ENCODE results near the gene NR3C2. TPM values are rescaled to one million over a fixed set of nuclear protein-coding genes. Genes with fewer than 3 reads are reported as not detected.

The NR3C2 gene
- total and polyA plus RNA-seq, 4 donors: 2.0 to 11.5 (median 3.2) TPM

- no peak for DNase-seq (ENCODE audit: low spot score)
- H3K4me3 ChIP-seq (ENCODE audit: low read depth in 1 of 3, low read length in 3 of 3): no peak overlapping the region
- TF ChIP-seq HNF4G (IDR thresholded peaks at IDR 0.05): no peak
- TF ChIP-seq GABPA (IDR thresholded peaks at IDR 0.05 in 1 of 2, conservative IDR thresholded peaks at IDR 0.05 in 1 of 2): no peak
- no peak for TF ChIP-seq RAD21 (IDR thresholded peaks at IDR 0.05)
- no peak for TF ChIP-seq HNF4A (conservative IDR thresholded peaks at IDR 0.05)
- TF ChIP-seq TAF1 (conservative IDR thresholded peaks at IDR 0.05): no peak
- no peak overlapping the region for H3K27ac ChIP-seq (ENCODE audit: low read depth in 1 of 2, low read length in 2 of 2)
- peaks cover 0 to 27% (median 4%) of the 10 kb centered on the region in 4 donors for H3K4me1 ChIP-seq (ENCODE audit: control insufficient read depth in 4 of 4, insufficient read depth in 4 of 4, low read length in 3 of 4)
- H3K36me3 ChIP-seq (ENCODE audit: control insufficient read depth in 4 of 4, insufficient read depth in 3 of 4, low read depth in 1 of 4, low read length in 3 of 4): peaks cover 0 to 8% (median 3%) of the 10 kb centered on the region in 4 donors
- no peak overlapping the region for H3K9ac ChIP-seq (ENCODE audit: low read depth in 1 of 2, low read length in 2 of 2)
- no peaks in the 10 kb centered on the region for H3K27me3 ChIP-seq (ENCODE audit: control insufficient read depth in 4 of 4, insufficient read depth in 4 of 4, low read length in 3 of 4)
- WGBS: 92% methylated on average over 9 of the region's 9 CpGs
- no peaks in the 10 kb centered on the region for H3K9me3 ChIP-seq (ENCODE audit: control insufficient read depth in 4 of 4, low read length in 3 of 4)
These were observed 377.8 kb downstream of the NR3C2 start for GRCh38 chr4:148064451-148064850.

- Histone ChIP-seq H3K27ac (ENCODE audit: low read depth in 1 of 2, low read length in 2 of 2) (no peak overlapping the region), H3K9ac (ENCODE audit: low read depth in 1 of 2, low read length in 2 of 2) (no peak overlapping the region), H3K4me3 (ENCODE audit: low read depth in 1 of 3, low read length in 3 of 3) (no peak overlapping the region), H3K36me3 (ENCODE audit: control insufficient read depth in 4 of 4, insufficient read depth in 3 of 4, low read depth in 1 of 4, low read length in 3 of 4) (peaks cover 0 to 8% (median 3%) of the 10 kb centered on the region in 4 donors), H3K4me1 (ENCODE audit: control insufficient read depth in 4 of 4, insufficient read depth in 4 of 4, low read length in 3 of 4) (peaks cover 0 to 38% (median 12%) of the 10 kb centered on the region in 4 donors), H3K27me3 (ENCODE audit: control insufficient read depth in 4 of 4, insufficient read depth in 4 of 4, low read length in 3 of 4) (no peaks in the 10 kb centered on the region), H3K9me3 (ENCODE audit: control insufficient read depth in 4 of 4, low read length in 3 of 4) (no peaks in the 10 kb centered on the region)
- no peak for TF ChIP-seq HNF4A (conservative IDR thresholded peaks at IDR 0.05)
- no peak for TF ChIP-seq RAD21 (IDR thresholded peaks at IDR 0.05)
- TF ChIP-seq NR2F2 (IDR thresholded peaks at IDR 0.05): no peak
- TF ChIP-seq GABPA (IDR thresholded peaks at IDR 0.05 in 1 of 2, conservative IDR thresholded peaks at IDR 0.05 in 1 of 2): no peak
- no peak for TF ChIP-seq JUND (IDR thresholded peaks at IDR 0.05)
- TF ChIP-seq CTCF (IDR thresholded peaks at IDR 0.05; ENCODE audit: low read depth, low read length, missing input control): no peak
- no peak for TF ChIP-seq HNF4G (IDR thresholded peaks at IDR 0.05)
- no peak for TF ChIP-seq RXRA (IDR thresholded peaks at IDR 0.05)
- TF ChIP-seq ZBTB33 (IDR thresholded peaks at IDR 0.05): no peak
- no peak for TF ChIP-seq SP1 (IDR thresholded peaks at IDR 0.05)
- TF ChIP-seq EGR1 (IDR thresholded peaks at IDR 0.05; ENCODE audit: low read depth in 2 of 2): no peak
- no peak for TF ChIP-seq TAF1 (conservative IDR thresholded peaks at IDR 0.05)
- no peak for TF ChIP-seq YY1 (IDR thresholded peaks at IDR 0.05)
- no peak for TF ChIP-seq MAX (IDR thresholded peaks at IDR 0.05)
- TF ChIP-seq FOXA1 (IDR thresholded peaks at IDR 0.05): no peak
- TF ChIP-seq REST (IDR thresholded peaks at IDR 0.05): no peak
- TF ChIP-seq FOXA2 (IDR thresholded peaks at IDR 0.05): no peak
- TF ChIP-seq ATF3 (IDR thresholded peaks at IDR 0.05): no peak
- 86% methylated on average over 10 of the region's 10 CpGs for WGBS
- DNase-seq (ENCODE audit: low spot score): no peak
These were observed 379.8 kb downstream of the NR3C2 start for GRCh38 chr4:148062301-148062950.
